ENCODE data around the gene UBR4.

UBR4 gene

GRCh38 chr1:19087737-19088594 lies 122.1 kb downstream of the UBR4 start:
- H3K27me3 ChIP-seq = no peaks in the 10 kb centered on the region
- DNase-seq = no peak
- no peaks in the 10 kb centered on the region for H3K9me3 ChIP-seq
- H3K4me3 ChIP-seq (ENCODE audit: low read depth, low read length) = no peak overlapping the region
- peaks cover 19% of the 10 kb centered on the region for H3K36me3 ChIP-seq
- no peaks in the 10 kb centered on the region for H3K4me1 ChIP-seq
- no peak for TF ChIP-seq CTCF (IDR thresholded peaks at IDR 0.05; ENCODE audit: low read depth, low read length)

- no peak for TF ChIP-seq CTCF (IDR thresholded peaks at IDR 0.05; ENCODE audit: low read depth, low read length)
- DNase-seq = no peak
- no peaks in the 10 kb centered on the region for H3K27me3 ChIP-seq
Observed at GRCh38 chr1:19087017-19087736, 122.9 kb downstream of the UBR4 start.

GRCh38 chr1:19086176-19086875 lies 123.7 kb downstream of the UBR4 start:
- Histone ChIP-seq H3K36me3 (peaks cover 23% of the 10 kb centered on the region), H3K4me3 (ENCODE audit: low read depth, low read length) (no peak overlapping the region), H3K9me3 (no peaks in the 10 kb centered on the region), H3K27me3 (no peaks in the 10 kb centered on the region), H3K4me1 (no peaks in the 10 kb centered on the region)
- no peak for DNase-seq
- no peak for TF ChIP-seq CTCF (IDR thresholded peaks at IDR 0.05; ENCODE audit: low read depth, low read length)

More at GRCh38 chr1:19087017-19087736, 122.9 kb downstream of the UBR4 start:
- no peaks in the 10 kb centered on the region for H3K9me3 ChIP-seq
- no peaks in the 10 kb centered on the region for H3K4me1 ChIP-seq
- H3K36me3 ChIP-seq = peaks cover 19% of the 10 kb centered on the region
- H3K4me3 ChIP-seq (ENCODE audit: low read depth, low read length) = no peak overlapping the region

- H3K27me3 ChIP-seq = no peaks in the 10 kb centered on the region
- no peaks in the 10 kb centered on the region for H3K9me3 ChIP-seq
- H3K4me3 ChIP-seq (ENCODE audit: low read depth, low read length) = no peak overlapping the region
- TF ChIP-seq CTCF (IDR thresholded peaks at IDR 0.05; ENCODE audit: low read depth, low read length) = no peak
- peaks cover 29% of the 10 kb centered on the region for H3K36me3 ChIP-seq
- no peaks in the 10 kb centered on the region for H3K4me1 ChIP-seq
- DNase-seq = no peak
Observed at GRCh38 chr1:19084206-19084738, 125.8 kb downstream of the UBR4 start.

- no peak for DNase-seq
- Histone ChIP-seq H3K9me3 (no peaks in the 10 kb centered on the region), H3K27me3 (no peaks in the 10 kb centered on the region), H3K4me1 (no peaks in the 10 kb centered on the region), H3K36me3 (peaks cover 27% of the 10 kb centered on the region), H3K4me3 (ENCODE audit: low read depth, low read length) (no peak overlapping the region)
- TF ChIP-seq CTCF (IDR thresholded peaks at IDR 0.05; ENCODE audit: low read depth, low read length) = no peak
Observed at GRCh38 chr1:19083081-19083480, 127.0 kb downstream of the UBR4 start.
